Osteocyte (in vitro differentiated cells): ENCODE results near the gene TBC1D19. TPM values are rescaled to one million over a fixed set of nuclear protein-coding genes. Genes with fewer than 3 reads are reported as not detected.
"Not testable (repeated sequence)": the region's sequence is repeated elsewhere in the genome, so short reads cannot be mapped to it uniquely, and the experiment has no call there.

Experiments used
- DNase-seq: peaks from one replicate; pipeline ENCODE4 v3.0.0; 2021; ENCODE audit warnings: mixed read lengths; ENCODE audit not compliant: unreplicated experiment; ENCODE audit errors: extremely low spot score
- H3K27ac Mint-ChIP-seq: one replicate; pipeline ENCODE4 v1.8.0; 2021; ENCODE audit warnings: mild to moderate bottlenecking, mixed read lengths; ENCODE audit not compliant: unreplicated experiment
- H3K27me3 Mint-ChIP-seq: one replicate; pipeline ENCODE4 v1.8.0; 2021; ENCODE audit warnings: mixed read lengths; ENCODE audit not compliant: unreplicated experiment
- H3K36me3 Mint-ChIP-seq: one replicate; pipeline ENCODE4 v1.8.0; 2021; ENCODE audit warnings: mixed read lengths; ENCODE audit not compliant: unreplicated experiment
- H3K4me1 Mint-ChIP-seq: one replicate; pipeline ENCODE4 v1.8.0; 2021; ENCODE audit warnings: mixed read lengths; ENCODE audit not compliant: unreplicated experiment
- H3K4me3 Mint-ChIP-seq: one replicate; pipeline ENCODE4 v1.8.0; 2021; ENCODE audit warnings: mild to moderate bottlenecking, moderate library complexity, mixed read lengths; ENCODE audit not compliant: unreplicated experiment
- H3K9me3 Mint-ChIP-seq: one replicate; pipeline ENCODE4 v1.8.0; 2021; ENCODE audit warnings: mixed read lengths; ENCODE audit not compliant: unreplicated experiment
- total RNA-seq: library from RNA; stranded (reverse); gene quantifications from 2 replicates; pipeline ENCODE4 v1.2.1, GENCODE V29; 2021
- TF ChIP-seq, protein P1 (sequence below): fragments of 200-600 bp; sonication (generic); IDR thresholded peaks from 2 replicates; pipeline ENCODE4 v1.5.0; 2021; ENCODE audit warnings: antibody characterized with exemption, mild to moderate bottlenecking, moderate library complexity

TBC1D19 gene
- total RNA-seq, 1 donor from 2014 or later: 13.5 TPM

DNA sequence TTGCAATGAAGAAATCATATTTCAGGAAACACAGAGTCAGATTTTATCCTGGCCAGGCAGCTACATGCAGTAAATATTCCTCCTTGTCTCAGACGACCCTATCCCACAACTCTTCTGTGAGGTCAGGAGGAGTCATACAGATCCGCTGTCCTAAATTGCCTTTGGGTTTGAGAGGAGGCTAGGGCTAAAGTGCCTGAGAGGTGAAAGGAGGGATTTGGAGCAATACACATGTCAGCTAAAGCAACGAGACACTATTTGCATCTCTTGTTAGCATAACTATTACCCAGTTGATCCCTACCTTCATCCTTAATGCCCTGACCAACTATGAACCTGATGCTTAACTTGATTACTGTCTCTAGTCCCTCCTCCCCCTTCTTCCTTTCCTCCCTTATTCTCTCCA is 98.6 kb downstream of the TBC1D19 start:
- H3K36me3 Mint-ChIP-seq: peaks cover 45% of the 10 kb centered on the region
- no peak overlapping the region for H3K27ac Mint-ChIP-seq
- no peak for DNase-seq
- peaks cover 7% of the 10 kb centered on the region for H3K4me1 Mint-ChIP-seq
- peaks cover 12% of the 10 kb centered on the region for H3K9me3 Mint-ChIP-seq
- H3K4me3 Mint-ChIP-seq: no peak overlapping the region
- H3K27me3 Mint-ChIP-seq: no peaks in the 10 kb centered on the region
- TF ChIP-seq, protein P1, sequence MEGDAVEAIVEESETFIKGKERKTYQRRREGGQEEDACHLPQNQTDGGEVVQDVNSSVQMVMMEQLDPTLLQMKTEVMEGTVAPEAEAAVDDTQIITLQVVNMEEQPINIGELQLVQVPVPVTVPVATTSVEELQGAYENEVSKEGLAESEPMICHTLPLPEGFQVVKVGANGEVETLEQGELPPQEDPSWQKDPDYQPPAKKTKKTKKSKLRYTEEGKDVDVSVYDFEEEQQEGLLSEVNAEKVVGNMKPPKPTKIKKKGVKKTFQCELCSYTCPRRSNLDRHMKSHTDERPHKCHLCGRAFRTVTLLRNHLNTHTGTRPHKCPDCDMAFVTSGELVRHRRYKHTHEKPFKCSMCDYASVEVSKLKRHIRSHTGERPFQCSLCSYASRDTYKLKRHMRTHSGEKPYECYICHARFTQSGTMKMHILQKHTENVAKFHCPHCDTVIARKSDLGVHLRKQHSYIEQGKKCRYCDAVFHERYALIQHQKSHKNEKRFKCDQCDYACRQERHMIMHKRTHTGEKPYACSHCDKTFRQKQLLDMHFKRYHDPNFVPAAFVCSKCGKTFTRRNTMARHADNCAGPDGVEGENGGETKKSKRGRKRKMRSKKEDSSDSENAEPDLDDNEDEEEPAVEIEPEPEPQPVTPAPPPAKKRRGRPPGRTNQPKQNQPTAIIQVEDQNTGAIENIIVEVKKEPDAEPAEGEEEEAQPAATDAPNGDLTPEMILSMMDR: no peak

DNA sequence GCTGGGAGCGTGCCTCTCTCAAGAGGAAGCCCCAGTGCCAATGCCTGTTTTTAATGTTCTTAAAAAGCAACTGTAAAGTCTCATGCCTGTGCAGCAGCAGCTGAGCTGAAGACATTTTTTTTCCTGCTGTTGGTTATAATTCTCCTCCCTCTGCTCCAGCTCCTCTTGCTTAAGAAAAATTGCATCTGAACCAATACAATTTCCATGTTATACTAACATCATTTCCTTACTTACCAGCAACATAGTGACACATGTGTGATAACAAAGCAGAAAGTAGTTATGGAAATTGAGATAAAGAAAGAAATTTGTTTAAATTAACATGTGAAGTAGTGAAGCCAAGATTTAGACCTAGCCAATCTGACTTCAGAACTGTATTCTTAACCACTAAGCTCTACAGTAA is 101.4 kb downstream of the TBC1D19 start:
- no peak for DNase-seq
- peaks cover 16% of the 10 kb centered on the region for H3K4me1 Mint-ChIP-seq
- no peaks in the 10 kb centered on the region for H3K27me3 Mint-ChIP-seq
- H3K27ac Mint-ChIP-seq: no peak overlapping the region
- H3K36me3 Mint-ChIP-seq: peaks cover 28% of the 10 kb centered on the region
- peaks cover 7% of the 10 kb centered on the region for H3K9me3 Mint-ChIP-seq
- TF ChIP-seq, protein P1: no peak
- no peak overlapping the region for H3K4me3 Mint-ChIP-seq

DNA sequence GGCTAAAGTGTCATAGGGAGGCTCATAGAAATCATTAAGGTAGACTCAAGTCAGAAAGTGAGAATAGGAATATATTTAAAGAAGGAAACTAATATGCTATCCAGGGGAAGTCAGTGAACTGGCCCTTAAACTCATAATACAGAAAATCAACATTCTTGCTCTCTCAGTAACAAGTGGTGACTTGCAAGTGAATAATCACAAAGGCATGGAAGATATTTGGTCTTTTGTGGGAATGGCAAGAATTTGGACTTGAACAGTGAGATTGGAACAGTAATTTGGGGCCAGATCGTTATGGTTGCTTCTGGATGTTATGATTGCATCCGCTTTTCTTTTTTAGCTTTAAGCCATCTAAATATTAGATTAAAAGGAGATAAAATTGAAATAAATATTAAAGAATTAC is 103.8 kb downstream of the TBC1D19 start:
- DNase-seq: no peak
- Mint-ChIP-seq H3K36me3 (peaks cover 30% of the 10 kb centered on the region), H3K27me3 (no peaks in the 10 kb centered on the region), H3K4me1 (peaks cover 25% of the 10 kb centered on the region), H3K9me3 (peaks cover 12% of the 10 kb centered on the region), H3K27ac (peak overlapping the region; percentile 40), H3K4me3 (no peak overlapping the region)
- TF ChIP-seq, protein P1: no peak

DNA sequence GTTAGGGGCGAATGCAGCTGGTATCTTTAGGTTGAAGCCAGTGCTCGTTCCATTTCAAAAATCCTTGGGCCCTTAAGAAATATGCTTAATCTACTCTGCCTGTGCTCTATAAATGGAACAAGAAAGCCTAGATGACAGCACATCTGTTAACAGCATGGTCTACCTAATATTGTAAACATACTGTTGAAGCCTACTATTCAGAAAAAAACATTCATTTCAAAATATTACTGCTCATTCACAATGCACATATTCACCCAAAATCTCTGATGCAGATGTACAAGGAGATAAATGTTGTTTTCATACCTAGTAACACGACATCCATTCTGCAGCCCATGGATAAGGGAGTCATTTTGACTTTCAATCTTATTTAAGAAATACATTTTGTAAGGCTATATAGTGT is 106.6 kb downstream of the TBC1D19 start:
- no peak for DNase-seq
- TF ChIP-seq, protein P1: no peak
- H3K36me3 Mint-ChIP-seq: peaks cover 31% of the 10 kb centered on the region

DNA sequence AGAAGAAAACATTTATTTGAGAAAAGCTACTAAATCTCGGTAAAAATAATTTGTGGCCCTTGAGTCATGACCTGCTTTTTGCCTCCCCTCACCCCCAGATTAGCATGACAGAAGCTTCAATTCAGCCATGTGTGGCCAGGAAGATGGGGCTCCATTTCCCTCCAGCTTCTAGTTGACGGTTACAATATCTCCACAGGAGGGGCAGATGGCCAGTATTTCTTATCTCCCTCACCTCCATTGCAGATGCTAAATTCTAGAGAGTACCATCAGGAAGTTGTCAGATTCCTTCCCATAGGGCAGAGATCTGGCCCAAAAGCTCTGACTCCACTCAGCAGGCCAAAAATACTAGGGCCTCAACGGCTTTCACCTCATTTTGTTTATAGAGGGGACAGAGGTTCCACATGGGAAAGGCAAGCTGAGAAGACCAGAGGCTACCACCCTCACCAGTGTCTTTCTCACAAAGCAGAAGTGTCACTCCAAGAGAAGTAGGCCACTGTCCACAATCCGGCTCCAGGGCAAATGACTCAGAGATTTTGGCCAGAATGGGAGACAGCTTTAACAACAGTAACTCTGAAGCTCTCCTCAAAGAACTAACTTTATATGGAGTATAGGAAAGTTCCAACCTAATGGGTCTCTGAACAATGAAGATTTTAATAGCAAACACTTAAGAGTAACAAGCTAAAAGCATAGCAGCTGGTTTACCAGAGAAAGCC is 108.3 kb downstream of the TBC1D19 start:
- Mint-ChIP-seq H3K27ac (peak overlapping the region; percentile 58), H3K9me3 (peaks cover 20% of the 10 kb centered on the region)

More for the DNA sequence above, 106.6 kb downstream of the TBC1D19 start:
- peaks cover 27% of the 10 kb centered on the region for H3K4me1 Mint-ChIP-seq
- H3K27me3 Mint-ChIP-seq: no peaks in the 10 kb centered on the region
- H3K4me3 Mint-ChIP-seq: no peak overlapping the region
- peaks cover 12% of the 10 kb centered on the region for H3K9me3 Mint-ChIP-seq
- H3K27ac Mint-ChIP-seq: no peak overlapping the region

DNA sequence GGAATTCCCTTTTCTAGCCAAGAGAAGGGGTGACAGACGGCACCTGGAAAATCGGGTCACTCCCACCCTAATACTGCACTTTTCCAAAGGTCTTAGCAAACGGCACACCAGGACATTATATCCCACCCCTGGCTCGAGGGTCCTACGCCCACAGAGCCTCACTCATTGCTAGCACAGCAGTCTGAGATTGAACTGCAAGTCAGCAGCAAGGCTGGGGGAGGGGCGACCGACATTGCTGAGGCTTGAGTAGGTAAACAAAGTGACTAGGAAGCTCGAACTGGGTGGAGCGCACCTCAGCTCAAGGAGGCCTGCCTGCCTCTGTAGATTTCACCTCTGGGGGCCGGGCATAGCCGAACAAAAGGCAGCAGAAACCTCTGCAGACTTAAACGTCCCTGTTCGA is 110.2 kb downstream of the TBC1D19 start:
- not testable (repeated sequence) for DNase-seq, H3K27me3 Mint-ChIP-seq, H3K4me3 Mint-ChIP-seq, H3K27ac Mint-ChIP-seq
- Mint-ChIP-seq H3K9me3 (peaks cover 20% of the 10 kb centered on the region), H3K4me1 (peaks cover 12% of the 10 kb centered on the region), H3K36me3 (peaks cover 43% of the 10 kb centered on the region)

More for the DNA sequence above, 108.3 kb downstream of the TBC1D19 start:
- Mint-ChIP-seq H3K4me1 (peaks cover 22% of the 10 kb centered on the region), H3K27me3 (no peaks in the 10 kb centered on the region), H3K4me3 (no peak overlapping the region), H3K36me3 (peaks cover 35% of the 10 kb centered on the region)
- TF ChIP-seq, protein P1: no peak
- no peak for DNase-seq
